HepG2 (cell line): ENCODE measurements around the gene PHYH. TPM values are rescaled to one million over a fixed set of nuclear protein-coding genes. Genes with fewer than 3 reads are reported as not detected.

Source experiments
- FOSL1 ChIP-seq: sonication (generic); formaldehyde crosslinking; IDR thresholded peaks from 2 replicates; pipeline ENCODE4 v1.9.0; 2021; ENCODE audit warnings: missing genetic modification reagents, borderline replicate concordance
- PHF8 ChIP-seq: sonication (generic); formaldehyde crosslinking; IDR thresholded peaks from 2 replicates; pipeline ENCODE4 v1.5.0; 2020; ENCODE audit warnings: missing genetic modification reagents
- RAD21 ChIP-seq: fragments of 450-650 bp; formaldehyde crosslinking; IDR thresholded peaks from 2 replicates; pipeline ENCODE4 v1.5.0; 2020; ENCODE audit warnings: mild to moderate bottlenecking
- RAD51 ChIP-seq: fragments of 450-650 bp; IDR thresholded peaks from 2 replicates; pipeline ENCODE4 v1.6.1; 2016; ENCODE audit warnings: borderline replicate concordance
- RBM22 ChIP-seq: fragments of 200-400 bp; formaldehyde crosslinking; optimal IDR thresholded peaks from 2 replicates; pipeline ENCODE3; 2017; ENCODE audit warnings: mild to moderate bottlenecking, low read length, moderate library complexity
- REL ChIP-seq: sonication (generic); formaldehyde crosslinking; conservative IDR thresholded peaks from 2 replicates; pipeline ENCODE4 v1.8.0; 2022; ENCODE audit warnings: mild to moderate bottlenecking, missing genetic modification reagents, moderate library complexity
- RFXAP ChIP-seq: sonication (generic); formaldehyde crosslinking; IDR thresholded peaks from 2 replicates; pipeline ENCODE4 v1.4.0; 2020; ENCODE audit warnings: missing genetic modification reagents, borderline replicate concordance
- SRSF9 ChIP-seq: fragments of 200-400 bp; formaldehyde crosslinking; IDR thresholded peaks from 2 replicates; pipeline ENCODE4 v1.6.1; 2018; ENCODE audit warnings: borderline replicate concordance, mild to moderate bottlenecking, low read depth, low read length; ENCODE audit not compliant: insufficient read depth, poor library complexity, severe bottlenecking
- STAG1 ChIP-seq: sonication (generic); formaldehyde crosslinking; IDR thresholded peaks from 2 replicates; pipeline ENCODE4 v1.4.0; 2020; ENCODE audit warnings: missing genetic modification reagents
- ZFP36 ChIP-seq: fragments of 150-350 bp; IDR thresholded peaks from 2 replicates; pipeline ENCODE4 v1.6.1; 2018; ENCODE audit warnings: borderline replicate concordance, low read length, low read depth; ENCODE audit not compliant: partially characterized antibody
- ZFX ChIP-seq: sonication (generic); formaldehyde crosslinking; IDR thresholded peaks from 2 replicates; pipeline ENCODE4 v1.4.0; 2020; ENCODE audit warnings: mild to moderate bottlenecking, low read depth, missing genetic modification reagents, moderate library complexity
- ZMAT3 ChIP-seq: sonication (generic); formaldehyde crosslinking; conservative IDR thresholded peaks from 2 replicates; pipeline ENCODE4 v1.7.0; 2021; ENCODE audit warnings: missing genetic modification reagents
- ZNF230 ChIP-seq: sonication (generic); formaldehyde crosslinking; IDR thresholded peaks from 2 replicates; pipeline ENCODE4 v1.4.0; 2020; ENCODE audit warnings: mild to moderate bottlenecking, missing genetic modification reagents
- ZNF501 ChIP-seq: sonication (generic); formaldehyde crosslinking; IDR thresholded peaks from 2 replicates; pipeline ENCODE4 v1.5.1; 2020; ENCODE audit warnings: mild to moderate bottlenecking, moderate library complexity, missing genetic modification reagents
- ZNF546 ChIP-seq: sonication (generic); formaldehyde crosslinking; conservative IDR thresholded peaks from 2 replicates; pipeline ENCODE4 v1.8.1; 2023; ENCODE audit warnings: mild to moderate bottlenecking, missing genetic modification reagents
- ZNF598 ChIP-seq: sonication (generic); formaldehyde crosslinking; IDR thresholded peaks from 2 replicates; pipeline ENCODE4 v1.5.1; 2020; ENCODE audit warnings: mild to moderate bottlenecking, missing genetic modification reagents, borderline replicate concordance
- polyA plus RNA-seq, 8 experiments: library from polyadenylated mRNA; depleted of rRNA in 3 of 8; stranded (reverse) in 7 of 8; unstranded in 1 of 8; fragments of >200 nt; fragmentation: Illumina TruSeq in 4 of 8; extraction: Trizol in 4 of 8; gene quantifications; 2 replicates each; pipeline versions ENCODE4 v1.2.1 to v1.2.3, GENCODE V29; 2011 to 2016; ENCODE audit warnings: low read depth in 4 of 8, missing spikeins in 1 of 8, mixed read lengths in 1 of 8; ENCODE audit not compliant: insufficient read depth in 1 of 8
- total RNA-seq, 5 experiments: library from RNA; depleted of rRNA; stranded (reverse); fragments of >200 nt; fragmentation: Illumina TruSeq; extraction: Trizol; gene quantifications; 2 replicates each; pipeline ENCODE4 v1.2.3, GENCODE V29; 2016; ENCODE audit warnings: low read depth in 1 of 5
- TF ChIP-seq, protein P1 (sequence below): IDR thresholded peaks from 2 replicates; pipeline ENCODE4 v1.6.1; 2012; ENCODE audit warnings: inconsistent platforms
- TF ChIP-seq, protein P2 (sequence below): IDR thresholded peaks from 2 replicates; pipeline ENCODE4 v1.6.1; 2018; ENCODE audit warnings: missing genetic modification reagents
- TF ChIP-seq, protein P3 (sequence below): sonication (generic); formaldehyde crosslinking; IDR thresholded peaks from 2 replicates; pipeline ENCODE4 v1.9.0; 2021; ENCODE audit warnings: missing genetic modification reagents, borderline replicate concordance
- TF ChIP-seq, protein P4 (sequence below): sonication (generic); formaldehyde crosslinking; IDR thresholded peaks from 2 replicates; pipeline ENCODE4 v1.4.0; 2020; ENCODE audit warnings: mild to moderate bottlenecking, low read depth, missing genetic modification reagents
- TF ChIP-seq, protein P5 (sequence below): sonication (generic); formaldehyde crosslinking; IDR thresholded peaks from 2 replicates; pipeline ENCODE4 v1.8.0; 2022; ENCODE audit warnings: missing genetic modification reagents, mild to moderate bottlenecking, borderline replicate concordance

Gene PHYH
- total and polyA plus RNA-seq, 2 of the 13 experiments (the other 11 are each of a cell fraction or from before 2014, with no cell fraction given): 27.2 to 34.5 TPM

DNA sequence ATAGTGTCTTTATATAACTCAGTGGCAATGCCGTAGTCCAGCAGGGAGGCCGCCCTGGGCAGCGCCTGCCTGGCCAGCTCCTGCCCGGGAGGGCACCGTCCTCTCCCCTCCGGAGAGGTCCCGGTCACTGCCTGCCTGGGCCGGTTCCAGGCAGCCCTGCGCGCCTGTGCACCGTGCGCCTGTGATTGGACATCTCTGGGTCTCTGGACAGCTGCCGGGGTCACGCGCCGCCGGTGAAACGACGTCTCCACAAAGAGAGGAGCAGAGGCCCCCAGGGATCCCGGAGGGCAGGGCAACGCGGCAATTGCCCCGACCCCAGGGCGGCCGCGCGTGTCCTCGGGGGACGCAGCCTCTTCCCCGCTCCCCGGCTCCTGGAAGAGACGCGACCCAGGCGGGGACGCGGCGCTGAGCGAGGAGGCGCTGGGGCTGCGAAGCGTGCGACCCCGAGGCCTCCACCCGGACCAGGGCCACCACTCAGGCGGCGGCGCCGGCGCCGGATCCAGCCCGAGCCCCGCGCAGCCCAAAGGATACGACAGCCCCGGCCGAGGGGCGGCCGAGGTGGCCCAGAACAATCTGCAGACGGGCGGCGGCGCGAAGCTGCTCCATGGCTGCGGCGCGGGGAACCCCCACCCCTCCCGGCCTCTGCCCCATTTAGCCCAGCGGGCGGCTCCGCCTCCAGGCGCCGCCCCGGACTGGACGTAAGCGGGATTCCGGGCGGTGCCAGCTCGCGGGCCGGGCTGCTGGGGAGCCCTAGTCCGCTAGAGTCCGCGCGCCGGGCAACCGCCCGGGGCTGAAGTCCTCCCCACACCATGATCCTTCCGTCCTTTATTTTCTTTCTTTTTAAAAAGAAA is at the start of gene PHYH (continued):
- TF ChIP-seq ZNF501 (CRISPR knock-in tag): peak; percentile 29
- TF ChIP-seq RBM22: peak; percentile 38
- TF ChIP-seq, protein P1, sequence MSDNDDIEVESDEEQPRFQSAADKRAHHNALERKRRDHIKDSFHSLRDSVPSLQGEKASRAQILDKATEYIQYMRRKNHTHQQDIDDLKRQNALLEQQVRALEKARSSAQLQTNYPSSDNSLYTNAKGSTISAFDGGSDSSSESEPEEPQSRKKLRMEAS: peak; percentile 92
- TF ChIP-seq ZMAT3 (CRISPR knock-in tag): peak; percentile 76; the same call in 1 of the 2 replicates
- no peak for TF ChIP-seq ZNF598 (CRISPR knock-in tag)
- TF ChIP-seq, protein P2, sequence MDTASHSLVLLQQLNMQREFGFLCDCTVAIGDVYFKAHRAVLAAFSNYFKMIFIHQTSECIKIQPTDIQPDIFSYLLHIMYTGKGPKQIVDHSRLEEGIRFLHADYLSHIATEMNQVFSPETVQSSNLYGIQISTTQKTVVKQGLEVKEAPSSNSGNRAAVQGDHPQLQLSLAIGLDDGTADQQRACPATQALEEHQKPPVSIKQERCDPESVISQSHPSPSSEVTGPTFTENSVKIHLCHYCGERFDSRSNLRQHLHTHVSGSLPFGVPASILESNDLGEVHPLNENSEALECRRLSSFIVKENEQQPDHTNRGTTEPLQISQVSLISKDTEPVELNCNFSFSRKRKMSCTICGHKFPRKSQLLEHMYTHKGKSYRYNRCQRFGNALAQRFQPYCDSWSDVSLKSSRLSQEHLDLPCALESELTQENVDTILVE (CRISPR knock-in tag): peak; percentile 10; the same call in 1 of the 2 replicates
- TF ChIP-seq FOSL1 (CRISPR knock-in tag): no peak; the same call in 1 of the 2 replicates
- peak; percentile 43; the same call in 1 of the 2 replicates for TF ChIP-seq PHF8 (CRISPR knock-in tag)
- 0 out of 2 replicates have a peak, but pooled peaks have one; percentile 66 for TF ChIP-seq ZNF546 (CRISPR knock-in tag)
- no peak for TF ChIP-seq SRSF9
- TF ChIP-seq, protein P3, sequence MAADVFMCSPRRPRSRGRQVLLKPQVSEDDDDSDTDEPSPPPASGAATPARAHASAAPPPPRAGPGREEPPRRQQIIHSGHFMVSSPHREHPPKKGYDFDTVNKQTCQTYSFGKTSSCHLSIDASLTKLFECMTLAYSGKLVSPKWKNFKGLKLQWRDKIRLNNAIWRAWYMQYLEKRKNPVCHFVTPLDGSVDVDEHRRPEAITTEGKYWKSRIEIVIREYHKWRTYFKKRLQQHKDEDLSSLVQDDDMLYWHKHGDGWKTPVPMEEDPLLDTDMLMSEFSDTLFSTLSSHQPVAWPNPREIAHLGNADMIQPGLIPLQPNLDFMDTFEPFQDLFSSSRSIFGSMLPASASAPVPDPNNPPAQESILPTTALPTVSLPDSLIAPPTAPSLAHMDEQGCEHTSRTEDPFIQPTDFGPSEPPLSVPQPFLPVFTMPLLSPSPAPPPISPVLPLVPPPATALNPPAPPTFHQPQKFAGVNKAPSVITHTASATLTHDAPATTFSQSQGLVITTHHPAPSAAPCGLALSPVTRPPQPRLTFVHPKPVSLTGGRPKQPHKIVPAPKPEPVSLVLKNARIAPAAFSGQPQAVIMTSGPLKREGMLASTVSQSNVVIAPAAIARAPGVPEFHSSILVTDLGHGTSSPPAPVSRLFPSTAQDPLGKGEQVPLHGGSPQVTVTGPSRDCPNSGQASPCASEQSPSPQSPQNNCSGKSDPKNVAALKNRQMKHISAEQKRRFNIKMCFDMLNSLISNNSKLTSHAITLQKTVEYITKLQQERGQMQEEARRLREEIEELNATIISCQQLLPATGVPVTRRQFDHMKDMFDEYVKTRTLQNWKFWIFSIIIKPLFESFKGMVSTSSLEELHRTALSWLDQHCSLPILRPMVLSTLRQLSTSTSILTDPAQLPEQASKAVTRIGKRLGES (CRISPR knock-in tag): 0 out of 2 replicates have a peak, but pooled peaks have one; percentile 13
- peak; percentile 31 for TF ChIP-seq RAD21 (CRISPR knock-in tag)
- peak; percentile 25; the same call in 1 of the 2 replicates for TF ChIP-seq STAG1
- no peak for TF ChIP-seq RAD51
- TF ChIP-seq, protein P4, sequence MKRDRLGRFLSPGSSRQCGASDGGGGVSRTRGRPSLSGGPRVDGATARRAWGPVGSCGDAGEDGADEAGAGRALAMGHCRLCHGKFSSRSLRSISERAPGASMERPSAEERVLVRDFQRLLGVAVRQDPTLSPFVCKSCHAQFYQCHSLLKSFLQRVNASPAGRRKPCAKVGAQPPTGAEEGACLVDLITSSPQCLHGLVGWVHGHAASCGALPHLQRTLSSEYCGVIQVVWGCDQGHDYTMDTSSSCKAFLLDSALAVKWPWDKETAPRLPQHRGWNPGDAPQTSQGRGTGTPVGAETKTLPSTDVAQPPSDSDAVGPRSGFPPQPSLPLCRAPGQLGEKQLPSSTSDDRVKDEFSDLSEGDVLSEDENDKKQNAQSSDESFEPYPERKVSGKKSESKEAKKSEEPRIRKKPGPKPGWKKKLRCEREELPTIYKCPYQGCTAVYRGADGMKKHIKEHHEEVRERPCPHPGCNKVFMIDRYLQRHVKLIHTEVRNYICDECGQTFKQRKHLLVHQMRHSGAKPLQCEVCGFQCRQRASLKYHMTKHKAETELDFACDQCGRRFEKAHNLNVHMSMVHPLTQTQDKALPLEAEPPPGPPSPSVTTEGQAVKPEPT (CRISPR knock-in tag): no peak
- peak; percentile 35; the same call in 1 of the 2 replicates for TF ChIP-seq REL (CRISPR knock-in tag)
- peak; percentile 77 for TF ChIP-seq ZFX (CRISPR knock-in tag)
- TF ChIP-seq, protein P5, sequence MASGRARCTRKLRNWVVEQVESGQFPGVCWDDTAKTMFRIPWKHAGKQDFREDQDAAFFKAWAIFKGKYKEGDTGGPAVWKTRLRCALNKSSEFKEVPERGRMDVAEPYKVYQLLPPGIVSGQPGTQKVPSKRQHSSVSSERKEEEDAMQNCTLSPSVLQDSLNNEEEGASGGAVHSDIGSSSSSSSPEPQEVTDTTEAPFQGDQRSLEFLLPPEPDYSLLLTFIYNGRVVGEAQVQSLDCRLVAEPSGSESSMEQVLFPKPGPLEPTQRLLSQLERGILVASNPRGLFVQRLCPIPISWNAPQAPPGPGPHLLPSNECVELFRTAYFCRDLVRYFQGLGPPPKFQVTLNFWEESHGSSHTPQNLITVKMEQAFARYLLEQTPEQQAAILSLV (CRISPR knock-in tag): 0 out of 2 replicates have a peak, but pooled peaks have one; percentile 9
- peak; percentile 63 for TF ChIP-seq RFXAP (CRISPR knock-in tag)
- TF ChIP-seq ZFP36: no peak
- peak; percentile 16 for TF ChIP-seq ZNF230 (CRISPR knock-in tag)
